A673 (cell line): Measurements from ENCODE around the gene TCAF1.

Experiments used
- CTCF ChIP-seq: fragments of 300-800, 200-600 bp; sonication (generic); conservative IDR thresholded peaks from 2 replicates; pipeline ENCODE4 v1.5.1; 2017; ENCODE audit warnings: low read depth, mild to moderate bottlenecking, antibody characterized with exemption, low read length, moderate library complexity, mixed read lengths
- EZH2 ChIP-seq: fragments of 200-600 bp; sonication (generic); IDR thresholded peaks from 2 replicates; pipeline ENCODE4 v1.6.1; 2017; ENCODE audit warnings: borderline replicate concordance, low read depth, mild to moderate bottlenecking, mixed read lengths, antibody characterized with exemption, low read length; ENCODE audit not compliant: poor library complexity, severe bottlenecking

- TF ChIP-seq CTCF: no peak
- no peak for TF ChIP-seq EZH2
Measured at GRCh38 chr7:143938379-143939243, 36.6 kb upstream of the TCAF1 start.
